ENCODE data around the gene FRMD5.
"Not testable (repeated sequence)": the region's sequence is repeated elsewhere in the genome, so short reads cannot be mapped to it uniquely, and the experiment has no call there.

FRMD5 gene

DNA sequence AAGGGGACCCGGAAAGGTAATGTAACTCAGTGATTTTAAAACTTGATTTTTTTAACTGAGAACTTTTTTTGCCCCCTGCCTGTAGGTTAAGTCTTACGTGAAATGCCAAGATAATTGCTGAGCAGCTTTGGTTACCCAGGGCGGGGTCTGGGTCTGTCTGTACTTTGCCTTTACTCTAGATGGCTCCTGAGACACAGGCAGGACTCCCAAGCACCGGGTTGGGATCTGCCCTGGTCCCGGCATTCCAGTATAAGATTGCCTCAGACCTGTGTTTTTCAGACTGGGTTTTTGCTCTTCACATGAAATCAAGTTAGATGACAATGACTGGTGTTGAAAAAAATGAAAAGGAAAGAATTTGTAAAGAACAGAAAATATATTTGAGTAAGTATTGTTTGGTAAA, 328.0 kb downstream of the FRMD5 start:
- Histone ChIP-seq H3K27me3 (ENCODE audit: control insufficient read depth, insufficient read depth, low read length) (no peaks in the 10 kb centered on the region), H3K4me3 (ENCODE audit: low read length) (no peak overlapping the region), H3K4me1 (ENCODE audit: control insufficient read depth, insufficient read depth, low read length) (no peaks in the 10 kb centered on the region), H3K36me3 (ENCODE audit: control insufficient read depth, insufficient read depth, low read length) (no peaks in the 10 kb centered on the region), H3K9ac (ENCODE audit: low read length) (no peak overlapping the region), H3K27ac (ENCODE audit: low read depth, low read length) (no peak overlapping the region)

DNA sequence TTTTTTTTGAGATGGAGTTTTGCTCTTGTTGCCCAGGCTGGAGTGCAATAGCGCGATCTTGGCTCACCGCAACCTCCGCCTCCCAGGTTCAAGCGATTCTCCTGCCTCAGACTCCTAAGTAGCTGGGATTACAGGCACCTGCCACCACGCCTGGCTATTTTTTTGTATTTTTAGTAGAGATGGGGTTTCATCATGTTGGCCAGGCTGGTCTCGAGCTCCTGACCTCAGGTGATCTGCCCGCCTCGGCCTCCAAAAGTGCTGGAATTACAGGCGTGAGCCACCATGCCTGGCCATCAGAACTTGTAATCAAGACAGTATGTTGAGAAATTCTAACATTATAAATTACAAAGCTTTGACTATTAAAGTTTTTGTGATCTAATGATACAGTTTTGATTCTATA, 328.4 kb downstream of the FRMD5 start:
- not testable (repeated sequence) for H3K9ac ChIP-seq (ENCODE audit: low read length); H3K4me1 ChIP-seq (ENCODE audit: control insufficient read depth, insufficient read depth, low read length); H3K4me3 ChIP-seq (ENCODE audit: low read length); H3K36me3 ChIP-seq (ENCODE audit: control insufficient read depth, insufficient read depth, low read length); H3K27me3 ChIP-seq (ENCODE audit: control insufficient read depth, insufficient read depth, low read length); H3K27ac ChIP-seq (ENCODE audit: low read depth, low read length)

DNA sequence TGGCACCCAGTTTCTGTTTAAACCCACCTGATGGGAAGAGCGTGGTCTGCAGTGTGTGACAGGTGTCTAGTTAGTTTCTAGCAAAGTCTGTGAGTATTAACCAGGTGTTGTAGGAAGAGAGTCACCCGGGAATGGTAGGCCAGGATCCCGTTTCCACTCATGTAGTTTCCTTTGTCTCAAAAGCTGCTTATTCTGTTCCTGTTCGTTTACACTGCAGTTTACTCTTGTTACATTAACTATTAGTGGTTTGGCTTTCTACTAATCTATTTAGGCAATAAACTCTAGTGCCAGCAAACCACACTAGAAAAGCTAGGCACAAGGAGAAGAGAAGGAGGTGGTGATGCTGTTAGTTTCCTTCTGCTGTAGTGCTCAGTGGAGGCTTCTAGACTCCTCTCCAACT, 335.5 kb downstream of the FRMD5 start:
- no peak overlapping the region for H3K9ac ChIP-seq (ENCODE audit: low read length)
- no peak overlapping the region for H3K4me3 ChIP-seq (ENCODE audit: low read length)
- H3K27me3 ChIP-seq (ENCODE audit: control insufficient read depth, insufficient read depth, low read length) = no peaks in the 10 kb centered on the region
- no peak overlapping the region for H3K27ac ChIP-seq (ENCODE audit: low read depth, low read length)
- H3K36me3 ChIP-seq (ENCODE audit: control insufficient read depth, insufficient read depth, low read length) = no peaks in the 10 kb centered on the region
- H3K4me1 ChIP-seq (ENCODE audit: control insufficient read depth, insufficient read depth, low read length) = no peaks in the 10 kb centered on the region

GRCh38 chr15:43854801-43855200, 340.3 kb downstream of the FRMD5 start:
- no peaks in the 10 kb centered on the region for H3K4me1 ChIP-seq (ENCODE audit: control insufficient read depth, insufficient read depth, low read length)
- H3K9ac ChIP-seq (ENCODE audit: low read length) = no peak overlapping the region
- H3K27ac ChIP-seq (ENCODE audit: low read depth, low read length) = no peak overlapping the region
- H3K36me3 ChIP-seq (ENCODE audit: control insufficient read depth, insufficient read depth, low read length) = no peaks in the 10 kb centered on the region
- H3K4me3 ChIP-seq (ENCODE audit: low read length) = no peak overlapping the region
- no peaks in the 10 kb centered on the region for H3K27me3 ChIP-seq (ENCODE audit: control insufficient read depth, insufficient read depth, low read length)

- Histone ChIP-seq H3K36me3 (ENCODE audit: control insufficient read depth, insufficient read depth, low read length) (no peaks in the 10 kb centered on the region), H3K4me1 (ENCODE audit: control insufficient read depth, insufficient read depth, low read length) (no peaks in the 10 kb centered on the region), H3K4me3 (ENCODE audit: low read length) (no peak overlapping the region), H3K27ac (ENCODE audit: low read depth, low read length) (no peak overlapping the region), H3K27me3 (ENCODE audit: control insufficient read depth, insufficient read depth, low read length) (no peaks in the 10 kb centered on the region), H3K9ac (ENCODE audit: low read length) (no peak overlapping the region)
Measured at GRCh38 chr15:43852607-43853006, 342.5 kb downstream of the FRMD5 start.

GRCh38 chr15:43851251-43851650, 343.8 kb downstream of the FRMD5 start:
- no peak overlapping the region for H3K9ac ChIP-seq (ENCODE audit: low read length)
- H3K36me3 ChIP-seq (ENCODE audit: control insufficient read depth, insufficient read depth, low read length) = no peaks in the 10 kb centered on the region
- H3K27me3 ChIP-seq (ENCODE audit: control insufficient read depth, insufficient read depth, low read length) = no peaks in the 10 kb centered on the region
- H3K4me3 ChIP-seq (ENCODE audit: low read length) = no peak overlapping the region
- no peak overlapping the region for H3K27ac ChIP-seq (ENCODE audit: low read depth, low read length)
- H3K4me1 ChIP-seq (ENCODE audit: control insufficient read depth, insufficient read depth, low read length) = no peaks in the 10 kb centered on the region

DNA sequence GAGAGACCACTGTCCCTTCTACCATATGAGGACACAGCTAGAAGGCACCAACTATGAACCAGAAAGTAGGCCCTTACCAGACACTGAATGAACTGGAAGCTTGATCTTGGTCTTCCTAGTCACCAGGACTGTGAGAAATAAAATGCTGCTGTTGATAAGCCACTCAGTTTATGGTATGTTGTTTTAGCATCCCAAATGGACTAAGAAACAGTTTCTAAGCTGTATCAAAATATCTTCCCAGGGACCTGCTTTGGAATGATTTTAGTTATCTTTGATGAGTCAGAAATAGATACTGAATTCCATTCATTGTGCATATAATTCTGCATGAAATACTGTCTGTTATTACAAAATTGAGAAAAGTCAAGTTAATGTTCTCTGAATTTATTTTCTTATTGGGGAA, 349.6 kb downstream of the FRMD5 start:
- no peak overlapping the region for H3K9ac ChIP-seq (ENCODE audit: low read length)
- H3K4me3 ChIP-seq (ENCODE audit: low read length) = no peak overlapping the region
- H3K36me3 ChIP-seq (ENCODE audit: control insufficient read depth, insufficient read depth, low read length) = no peaks in the 10 kb centered on the region
- no peaks in the 10 kb centered on the region for H3K4me1 ChIP-seq (ENCODE audit: control insufficient read depth, insufficient read depth, low read length)
- H3K27ac ChIP-seq (ENCODE audit: low read depth, low read length) = no peak overlapping the region
- no peaks in the 10 kb centered on the region for H3K27me3 ChIP-seq (ENCODE audit: control insufficient read depth, insufficient read depth, low read length)

DNA sequence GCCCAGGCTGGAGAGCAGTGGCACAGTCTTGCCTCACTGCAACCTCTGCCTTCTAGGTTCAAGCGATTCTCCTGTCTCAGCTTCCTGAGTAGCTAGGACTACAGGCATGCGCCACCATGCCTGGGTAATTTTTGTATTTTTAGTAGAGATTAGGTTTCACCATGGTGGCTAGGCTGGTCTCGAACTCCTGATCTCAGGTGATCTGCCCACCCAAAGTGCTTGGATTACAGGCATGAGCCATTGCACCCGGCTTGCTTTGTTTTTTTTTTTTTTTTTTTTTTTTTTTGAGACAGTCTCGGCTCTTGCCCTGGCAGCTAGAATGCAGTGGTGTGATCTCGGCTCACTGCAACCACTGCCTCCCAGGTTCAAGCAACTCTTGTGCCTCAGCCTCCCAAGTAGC, 362.6 kb downstream of the FRMD5 start:
- not testable (repeated sequence) for H3K9ac ChIP-seq (ENCODE audit: low read length); H3K27me3 ChIP-seq (ENCODE audit: control insufficient read depth, insufficient read depth, low read length); H3K4me3 ChIP-seq (ENCODE audit: low read length); H3K4me1 ChIP-seq (ENCODE audit: control insufficient read depth, insufficient read depth, low read length); H3K36me3 ChIP-seq (ENCODE audit: control insufficient read depth, insufficient read depth, low read length); H3K27ac ChIP-seq (ENCODE audit: low read depth, low read length)

- H3K4me3 ChIP-seq (ENCODE audit: low read length); H3K4me1 ChIP-seq (ENCODE audit: control insufficient read depth, insufficient read depth, low read length); H3K9ac ChIP-seq (ENCODE audit: low read length); H3K27ac ChIP-seq (ENCODE audit: low read depth, low read length); H3K27me3 ChIP-seq (ENCODE audit: control insufficient read depth, insufficient read depth, low read length); H3K36me3 ChIP-seq (ENCODE audit: control insufficient read depth, insufficient read depth, low read length): not testable (repeated sequence)
Measured at GRCh38 chr15:43831519-43832052, 363.5 kb downstream of the FRMD5 start.

GRCh38 chr15:43830691-43831275, 364.3 kb downstream of the FRMD5 start:
- H3K27me3 ChIP-seq (ENCODE audit: control insufficient read depth, insufficient read depth, low read length); H3K4me3 ChIP-seq (ENCODE audit: low read length); H3K4me1 ChIP-seq (ENCODE audit: control insufficient read depth, insufficient read depth, low read length); H3K36me3 ChIP-seq (ENCODE audit: control insufficient read depth, insufficient read depth, low read length); H3K9ac ChIP-seq (ENCODE audit: low read length); H3K27ac ChIP-seq (ENCODE audit: low read depth, low read length): not testable (repeated sequence)

GRCh38 chr15:43829951-43830540, 365.0 kb downstream of the FRMD5 start:
- not testable (repeated sequence) for H3K4me3 ChIP-seq (ENCODE audit: low read length); H3K27ac ChIP-seq (ENCODE audit: low read depth, low read length); H3K36me3 ChIP-seq (ENCODE audit: control insufficient read depth, insufficient read depth, low read length); H3K9ac ChIP-seq (ENCODE audit: low read length); H3K27me3 ChIP-seq (ENCODE audit: control insufficient read depth, insufficient read depth, low read length); H3K4me1 ChIP-seq (ENCODE audit: control insufficient read depth, insufficient read depth, low read length)

- Histone ChIP-seq H3K36me3 (ENCODE audit: control insufficient read depth, insufficient read depth, low read length) (no peaks in the 10 kb centered on the region), H3K4me3 (ENCODE audit: low read length) (no peak overlapping the region), H3K27me3 (ENCODE audit: control insufficient read depth, insufficient read depth, low read length) (no peaks in the 10 kb centered on the region), H3K4me1 (ENCODE audit: control insufficient read depth, insufficient read depth, low read length) (no peaks in the 10 kb centered on the region), H3K27ac (ENCODE audit: low read depth, low read length) (no peak overlapping the region), H3K9ac (ENCODE audit: low read length) (no peak overlapping the region)
Measured at GRCh38 chr15:43828061-43828657, 366.9 kb downstream of the FRMD5 start.
